ENCODE results near the gene CNKSR3.

- TF ChIP-seq, protein P1, sequence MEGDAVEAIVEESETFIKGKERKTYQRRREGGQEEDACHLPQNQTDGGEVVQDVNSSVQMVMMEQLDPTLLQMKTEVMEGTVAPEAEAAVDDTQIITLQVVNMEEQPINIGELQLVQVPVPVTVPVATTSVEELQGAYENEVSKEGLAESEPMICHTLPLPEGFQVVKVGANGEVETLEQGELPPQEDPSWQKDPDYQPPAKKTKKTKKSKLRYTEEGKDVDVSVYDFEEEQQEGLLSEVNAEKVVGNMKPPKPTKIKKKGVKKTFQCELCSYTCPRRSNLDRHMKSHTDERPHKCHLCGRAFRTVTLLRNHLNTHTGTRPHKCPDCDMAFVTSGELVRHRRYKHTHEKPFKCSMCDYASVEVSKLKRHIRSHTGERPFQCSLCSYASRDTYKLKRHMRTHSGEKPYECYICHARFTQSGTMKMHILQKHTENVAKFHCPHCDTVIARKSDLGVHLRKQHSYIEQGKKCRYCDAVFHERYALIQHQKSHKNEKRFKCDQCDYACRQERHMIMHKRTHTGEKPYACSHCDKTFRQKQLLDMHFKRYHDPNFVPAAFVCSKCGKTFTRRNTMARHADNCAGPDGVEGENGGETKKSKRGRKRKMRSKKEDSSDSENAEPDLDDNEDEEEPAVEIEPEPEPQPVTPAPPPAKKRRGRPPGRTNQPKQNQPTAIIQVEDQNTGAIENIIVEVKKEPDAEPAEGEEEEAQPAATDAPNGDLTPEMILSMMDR (IDR thresholded peaks at IDR 0.05; ENCODE audit: low read length), result no peak
- TF ChIP-seq EZH2 (IDR thresholded peaks at IDR 0.05; ENCODE audit: borderline replicate concordance, low read length), result no peak
These were observed 98.2 kb downstream of the CNKSR3 start for GRCh38 chr6:154412106-154412820.
